Activated gamma-delta T cell treated with anti-CD3 and anti-CD28 coated beads, Interleukin-2, amount 50 U/mL, for 16 hours (primary cell): ENCODE results near the gene CUL1.

Source experiments
- DNase-seq: peaks from one replicate; pipeline ENCODE4 v3.0.0-alpha.2; 2020; ENCODE audit warnings: low read depth

CUL1 gene

DNA sequence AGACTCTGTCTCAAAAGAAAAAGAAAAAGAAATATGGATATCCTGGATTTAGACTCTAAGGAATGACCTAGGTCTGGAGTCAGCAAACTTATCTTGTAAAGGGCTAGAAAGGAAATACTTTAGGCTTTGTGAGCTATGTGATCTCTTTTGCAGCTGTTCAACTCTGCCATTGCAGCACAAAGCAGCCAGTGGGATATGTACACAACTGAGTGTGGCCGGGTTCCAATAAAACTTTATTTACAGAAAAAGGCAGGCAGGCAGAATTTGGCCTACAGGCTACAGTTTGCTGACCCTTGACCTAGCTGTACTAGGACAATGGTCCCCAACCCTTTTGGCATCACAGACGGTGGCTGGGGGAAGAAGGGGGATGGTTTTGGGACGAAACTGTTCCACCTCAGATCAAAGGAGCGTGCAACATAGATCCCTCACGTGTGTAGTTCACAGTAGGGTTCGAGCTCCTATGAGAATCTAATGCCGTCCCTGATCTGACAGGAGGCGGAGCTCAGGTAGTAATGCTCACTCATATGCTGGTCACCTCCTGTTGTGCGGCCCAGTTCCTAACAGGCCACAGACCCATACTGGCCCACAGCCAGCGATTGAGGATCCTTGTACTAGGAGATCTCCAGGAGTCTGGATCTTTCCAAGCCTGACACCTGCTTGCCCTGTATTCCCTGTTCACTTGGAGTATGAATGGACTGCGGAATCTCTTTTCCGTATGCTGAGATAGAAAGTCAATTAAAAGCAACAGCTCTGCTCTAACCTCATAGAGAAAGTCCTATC lies 63.0 kb downstream of the CUL1 start:
- no peak for DNase-seq

DNA sequence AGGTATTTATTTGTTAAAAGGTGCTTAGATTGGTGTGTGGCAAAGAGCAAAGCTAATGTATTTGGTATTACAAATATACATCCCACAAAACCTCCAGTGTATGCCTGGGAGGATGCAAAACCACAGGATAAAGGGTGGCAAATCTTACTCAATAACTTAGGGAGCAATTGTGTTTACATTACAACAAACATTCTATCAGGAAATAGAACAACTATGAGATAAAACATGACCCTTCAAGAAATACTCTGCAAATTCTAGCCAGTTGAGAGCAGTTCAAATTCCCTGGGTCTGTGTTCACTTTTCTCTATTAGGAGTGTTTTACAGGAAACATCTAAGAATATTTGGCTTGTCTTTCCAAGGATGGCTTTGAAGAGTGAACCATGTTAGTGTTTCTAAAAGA lies 64.9 kb downstream of the CUL1 start:
- no peak for DNase-seq

DNA sequence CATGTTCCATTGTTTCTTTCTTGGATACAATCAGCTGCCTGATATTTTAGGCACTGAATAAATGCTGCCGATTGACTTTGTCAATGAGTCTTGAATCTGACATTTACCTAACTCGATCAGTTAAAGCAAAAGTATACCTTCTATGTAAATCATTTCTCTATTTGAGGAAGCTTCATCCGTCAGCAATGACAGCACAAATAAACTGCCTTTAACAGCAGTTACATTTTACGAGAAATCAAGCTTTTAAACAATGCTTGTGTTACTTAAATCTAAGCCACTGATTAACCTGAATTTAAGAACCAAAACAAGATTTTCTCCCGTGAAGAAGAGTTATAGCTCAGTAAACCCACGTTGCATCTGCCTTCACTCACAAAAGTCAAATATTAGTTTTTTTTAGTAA lies 71.3 kb downstream of the CUL1 start:
- DNase-seq = no peak

GRCh38 chr7:148772297-148773089 lies 73.8 kb downstream of the CUL1 start:
- no peak for DNase-seq

- DNase-seq = no peak
Measured at GRCh38 chr7:148773334-148773733, 74.6 kb downstream of the CUL1 start.

GRCh38 chr7:148774471-148774870 lies 75.8 kb downstream of the CUL1 start:
- no peak for DNase-seq

GRCh38 chr7:148782757-148783456 lies 84.2 kb downstream of the CUL1 start:
- no peak for DNase-seq

- no peak for DNase-seq
Measured at GRCh38 chr7:148783801-148784527, 85.3 kb downstream of the CUL1 start.

- no peak for DNase-seq
Measured at GRCh38 chr7:148787571-148788295, 89.0 kb downstream of the CUL1 start.

- DNase-seq = no peak
Measured at GRCh38 chr7:148789220-148789619, 90.5 kb downstream of the CUL1 start.

DNA sequence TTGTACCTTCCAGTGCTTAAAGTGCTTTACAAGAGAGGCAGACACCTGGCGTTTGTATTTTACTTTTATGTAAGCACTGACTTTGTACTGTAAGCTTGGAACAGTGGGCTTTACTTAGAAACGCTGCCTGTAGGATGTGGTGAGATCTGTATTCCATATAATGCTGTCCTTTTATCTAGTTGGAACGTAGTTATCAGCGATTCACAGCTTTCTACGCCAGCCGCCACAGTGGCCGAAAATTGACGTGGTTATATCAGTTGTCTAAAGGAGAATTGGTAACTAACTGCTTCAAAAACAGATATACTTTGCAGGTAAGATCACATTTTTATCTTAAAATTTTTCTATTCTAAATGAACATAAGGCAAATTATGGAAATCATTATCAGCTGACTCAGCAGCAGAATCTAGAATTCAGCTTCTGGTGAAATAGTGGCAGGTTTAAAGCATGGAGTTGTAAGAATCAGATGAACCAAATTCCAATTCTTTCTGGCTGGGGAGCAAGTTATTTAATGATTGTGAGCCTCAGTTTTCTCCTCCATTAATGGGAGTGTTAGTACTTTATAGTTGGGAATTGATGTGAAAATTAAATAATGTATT lies 91.5 kb downstream of the CUL1 start:
- DNase-seq = no peak

GRCh38 chr7:148790850-148791249 lies 92.1 kb downstream of the CUL1 start:
- DNase-seq = no peak

- DNase-seq = no peak
Measured at GRCh38 chr7:148791546-148791945, 92.8 kb downstream of the CUL1 start.

DNA sequence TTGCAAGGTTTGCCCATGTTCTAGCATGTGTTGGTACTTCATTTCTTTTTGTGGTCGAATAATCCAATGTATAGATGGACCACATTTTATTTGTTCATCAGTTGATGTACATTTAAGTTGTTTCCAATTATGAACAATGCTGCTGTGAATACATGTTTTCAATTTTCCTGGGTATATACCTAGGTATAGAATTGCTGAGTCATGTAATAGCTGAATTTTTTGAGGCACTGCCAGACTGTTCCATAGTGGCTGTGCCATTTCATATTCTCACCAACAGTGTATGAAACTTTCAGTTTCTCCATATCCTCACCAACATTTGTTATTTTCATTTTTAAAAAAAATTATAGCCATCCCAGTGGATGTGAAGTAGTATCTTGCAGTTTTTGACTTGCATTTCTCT lies 94.9 kb downstream of the CUL1 start:
- no peak for DNase-seq

DNA sequence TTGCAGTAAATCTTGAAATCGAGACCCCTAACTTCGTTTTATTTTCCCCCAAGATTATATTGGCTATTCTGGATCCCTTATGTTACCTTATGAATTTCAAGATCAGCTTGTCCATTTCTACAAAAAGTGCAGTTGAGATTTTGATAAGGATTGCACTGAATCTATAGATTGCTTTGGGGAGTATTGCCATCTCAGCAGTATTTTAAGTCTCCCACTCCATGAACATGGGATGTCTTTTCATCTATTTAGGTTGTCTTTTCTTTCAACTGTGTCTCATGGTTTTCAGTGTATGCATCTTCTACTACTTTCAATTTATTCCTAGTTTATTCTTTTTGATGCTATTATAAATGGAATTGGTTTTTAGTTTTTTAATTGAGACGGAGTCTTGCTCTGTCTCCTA lies 95.8 kb downstream of the CUL1 start:
- DNase-seq = no peak

GRCh38 chr7:148796841-148797240 lies 98.1 kb downstream of the CUL1 start:
- DNase-seq = no peak

DNA sequence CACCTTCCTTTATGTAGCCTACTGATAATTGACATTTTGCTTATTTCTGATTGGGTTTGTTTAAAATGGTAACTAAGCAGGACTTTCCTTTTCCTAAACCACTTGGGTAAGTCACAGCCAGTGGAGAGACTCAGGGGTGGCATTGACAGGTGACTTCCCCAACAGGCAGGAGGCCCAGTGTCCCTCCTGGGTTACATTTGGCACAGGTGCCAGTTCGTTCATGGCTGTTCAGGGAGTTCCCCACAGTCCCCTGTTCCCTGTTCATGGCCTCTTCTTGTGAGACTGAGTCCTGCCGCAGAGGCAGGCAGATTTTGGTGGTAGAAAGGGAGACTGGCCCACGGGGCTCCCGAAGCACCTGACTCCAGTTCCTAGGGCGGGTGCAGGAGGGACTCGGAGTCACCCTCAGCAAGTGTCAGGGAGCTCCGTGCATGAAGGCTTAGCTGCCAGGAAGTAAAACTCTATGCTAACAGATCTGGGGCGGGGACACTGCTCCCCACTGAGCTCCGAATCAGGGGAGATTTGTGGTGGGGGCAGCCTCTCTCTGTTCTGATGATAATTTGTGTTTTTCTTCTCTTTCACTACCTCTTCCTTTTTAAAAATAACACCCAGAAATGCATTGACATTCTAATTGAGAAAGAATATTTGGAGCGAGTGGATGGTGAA lies 101.3 kb downstream of the CUL1 start:
- DNase-seq = no peak

DNA sequence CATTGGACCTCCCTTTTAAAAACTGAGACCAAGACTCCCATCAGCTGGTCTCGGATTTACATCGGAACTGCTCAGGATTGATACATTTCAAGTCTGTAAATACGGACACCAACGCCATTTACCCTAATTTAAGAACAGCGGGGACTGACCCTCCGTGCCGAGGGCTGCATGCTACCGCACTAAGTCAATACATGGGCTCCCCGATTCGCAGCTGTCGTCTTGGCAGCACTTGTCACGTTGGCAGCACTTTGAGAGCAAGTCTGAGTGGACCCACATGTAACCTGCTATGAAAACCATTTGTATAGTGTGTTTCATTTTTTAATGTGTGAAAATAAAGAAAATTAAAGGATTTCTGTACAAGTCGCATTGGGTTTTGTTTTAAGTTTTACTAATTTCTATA lies 102.0 kb downstream of the CUL1 start:
- no peak for DNase-seq

DNA sequence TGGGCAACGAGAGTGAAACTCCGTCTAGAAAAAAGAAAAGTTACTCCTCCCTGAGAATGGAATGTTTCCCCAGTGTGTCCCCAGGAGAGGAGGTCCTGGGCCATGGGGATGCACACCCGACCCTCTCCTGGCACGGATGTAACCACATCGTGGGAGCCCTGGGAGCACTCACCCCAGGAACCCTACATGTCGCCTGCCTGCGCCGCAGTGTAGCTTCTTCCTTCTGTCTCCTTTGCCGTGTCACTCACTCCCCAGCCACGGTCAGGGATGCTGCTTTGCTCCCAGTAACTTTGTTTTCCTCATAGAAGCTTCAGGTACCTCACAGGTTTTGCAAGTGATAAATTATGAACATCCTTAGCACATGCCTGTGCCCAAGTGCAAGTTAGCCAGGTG lies 103.4 kb downstream of the CUL1 start:
- DNase-seq = no peak

DNA sequence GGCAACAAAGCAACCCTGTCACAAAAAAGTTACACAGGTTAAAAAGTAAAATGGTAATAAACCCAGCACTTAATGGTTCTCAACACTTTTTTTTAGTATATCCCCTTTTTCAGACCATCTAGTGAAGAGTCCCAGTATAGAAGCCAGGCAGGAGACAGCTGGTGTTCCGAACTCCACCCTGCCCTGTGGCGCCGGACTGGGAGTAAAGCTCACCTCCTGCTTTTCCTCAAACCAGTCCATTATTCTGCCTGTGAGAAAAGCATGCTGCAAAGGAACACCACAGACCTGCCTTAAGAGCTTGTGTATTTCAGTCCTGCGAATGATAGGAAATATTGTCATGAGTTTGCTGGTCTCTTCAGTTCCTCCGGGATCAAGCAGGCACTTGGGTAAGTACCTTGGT lies 104.4 kb downstream of the CUL1 start:
- DNase-seq = no peak
